Tibial artery (tissue), 4 donors: ENCODE results near the gene IVNS1ABP.
"Not testable (repeated sequence)": the region's sequence is repeated elsewhere in the genome, so short reads cannot be mapped to it uniquely, and the experiment has no call there.

ENCODE experiments used
- DNase-seq, 2 donors: peaks; one replicate each; pipeline ENCODE4 v3.0.0-alpha.2; 2019
- H3K27ac ChIP-seq, 2 donors: fragments of 200-600 bp; sonication (generic) in 1 of 2; 1 replicate in 1 of 2; 2 replicates in 1 of 2; pipeline ENCODE4 v1.5.1; 2018 to 2019; ENCODE audit warnings: mild to moderate bottlenecking in 1 of 2
- H3K27me3 ChIP-seq, 2 donors: fragments of 200-600 bp; sonication (generic) in 1 of 2; one replicate each; pipeline versions ENCODE4 v1.5.1 to v1.6.0; 2016 to 2019
- H3K36me3 ChIP-seq, 3 donors: fragments of 200-600 bp; sonication (generic) in 2 of 3; one replicate each; pipeline ENCODE4 v1.5.1; 2016 to 2019; ENCODE audit warnings: mild to moderate bottlenecking in 2 of 3
- H3K4me1 ChIP-seq, 4 donors: fragments of 200-600 bp; sonication (generic) in 2 of 4; 1 replicate in 3 of 4; 2 replicates in 1 of 4; pipeline ENCODE4 v1.5.1; 2016 to 2019
- H3K4me3 ChIP-seq, 2 donors: fragments of 200-600 bp; sonication (generic) in 1 of 2; 1 replicate in 1 of 2; 2 replicates in 1 of 2; pipeline ENCODE4 v1.5.1; 2018 to 2019; ENCODE audit warnings: mild to moderate bottlenecking in 2 of 2
- H3K9me3 ChIP-seq, 3 donors: fragments of 200-600 bp; sonication (generic) in 1 of 3; one replicate each; pipeline ENCODE4 v1.5.1; 2016 to 2019
- intact Hi-C: fragments of 100-400 bp; cut with DNase I; formaldehyde crosslinking; loops from one replicate; pipeline ENCODE4 v1.15.0; 2023; ENCODE audit warnings: low total_unique reads
- TF ChIP-seq, protein P1 (sequence below), 2 experiments: fragments of 200-600 bp in 1 of 2; fragments of 450-650 bp in 1 of 2; IDR thresholded peaks; one replicate each; pipeline ENCODE4 v1.5.1; 2017 to 2019; ENCODE audit warnings: antibody characterized with exemption in 2 of 2, mild to moderate bottlenecking in 1 of 2, moderate library complexity in 1 of 2

IVNS1ABP gene

DNA sequence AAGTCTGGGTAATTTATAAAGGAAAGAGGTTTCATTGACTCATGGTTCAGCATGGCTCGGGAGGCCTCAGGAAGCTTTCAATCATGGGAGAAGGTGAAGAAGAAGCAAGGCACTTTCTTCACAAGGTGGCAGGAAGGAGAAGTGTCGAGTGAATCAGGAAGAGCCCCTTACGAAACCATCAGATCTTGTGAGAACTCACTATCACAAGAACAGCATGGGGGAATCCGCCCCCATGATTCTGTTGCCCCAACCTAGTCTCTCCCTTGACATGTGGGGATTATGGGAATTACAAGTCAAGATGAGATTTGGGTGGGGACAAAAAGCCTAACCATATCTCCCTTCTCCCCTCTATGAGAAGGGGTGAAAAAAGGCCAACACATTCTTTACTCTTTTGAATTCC lies 11.2 kb upstream of the IVNS1ABP start:
- H3K36me3 ChIP-seq: no peaks in the 10 kb centered on the region
- TF ChIP-seq, protein P1, sequence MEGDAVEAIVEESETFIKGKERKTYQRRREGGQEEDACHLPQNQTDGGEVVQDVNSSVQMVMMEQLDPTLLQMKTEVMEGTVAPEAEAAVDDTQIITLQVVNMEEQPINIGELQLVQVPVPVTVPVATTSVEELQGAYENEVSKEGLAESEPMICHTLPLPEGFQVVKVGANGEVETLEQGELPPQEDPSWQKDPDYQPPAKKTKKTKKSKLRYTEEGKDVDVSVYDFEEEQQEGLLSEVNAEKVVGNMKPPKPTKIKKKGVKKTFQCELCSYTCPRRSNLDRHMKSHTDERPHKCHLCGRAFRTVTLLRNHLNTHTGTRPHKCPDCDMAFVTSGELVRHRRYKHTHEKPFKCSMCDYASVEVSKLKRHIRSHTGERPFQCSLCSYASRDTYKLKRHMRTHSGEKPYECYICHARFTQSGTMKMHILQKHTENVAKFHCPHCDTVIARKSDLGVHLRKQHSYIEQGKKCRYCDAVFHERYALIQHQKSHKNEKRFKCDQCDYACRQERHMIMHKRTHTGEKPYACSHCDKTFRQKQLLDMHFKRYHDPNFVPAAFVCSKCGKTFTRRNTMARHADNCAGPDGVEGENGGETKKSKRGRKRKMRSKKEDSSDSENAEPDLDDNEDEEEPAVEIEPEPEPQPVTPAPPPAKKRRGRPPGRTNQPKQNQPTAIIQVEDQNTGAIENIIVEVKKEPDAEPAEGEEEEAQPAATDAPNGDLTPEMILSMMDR (IDR thresholded peaks at IDR 0.05): no peak
- intact Hi-C loops: no loop called here
- H3K9me3 ChIP-seq: no peaks in the 10 kb centered on the region
- no peaks in the 10 kb centered on the region for H3K4me1 ChIP-seq
- H3K27me3 ChIP-seq: no peaks in the 10 kb centered on the region
- DNase-seq: no peak
- H3K27ac ChIP-seq: no peak overlapping the region
- H3K4me3 ChIP-seq: no peak overlapping the region

DNA sequence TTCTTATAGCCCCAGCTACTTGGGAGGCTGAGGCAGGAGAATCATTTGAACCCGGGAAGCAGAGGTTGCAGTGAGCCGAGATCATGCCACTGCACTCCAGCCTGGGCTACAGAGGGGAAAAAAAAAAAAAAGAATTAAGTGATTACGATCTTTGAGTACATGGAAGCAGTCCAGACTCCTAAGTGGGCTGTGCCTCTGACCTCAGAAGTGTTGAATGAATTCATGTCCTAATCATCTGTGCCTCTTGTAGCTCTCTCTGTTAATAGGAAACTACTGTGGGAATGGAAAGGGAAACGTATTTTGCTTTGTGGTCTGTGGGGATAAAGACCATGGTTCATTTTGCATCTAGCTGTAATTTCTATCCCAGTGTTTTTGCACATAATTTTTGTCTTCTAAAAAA lies 8.4 kb upstream of the IVNS1ABP start:
- intact Hi-C loops: no loop called here
- no peaks in the 10 kb centered on the region for H3K36me3 ChIP-seq
- no peaks in the 10 kb centered on the region for H3K27me3 ChIP-seq
- DNase-seq: no peak
- no peak overlapping the region for H3K4me3 ChIP-seq
- H3K9me3 ChIP-seq: no peaks in the 10 kb centered on the region
- no peak overlapping the region for H3K27ac ChIP-seq
- TF ChIP-seq, protein P1 (IDR thresholded peaks at IDR 0.05): no peak
- H3K4me1 ChIP-seq: no peaks in the 10 kb centered on the region

DNA sequence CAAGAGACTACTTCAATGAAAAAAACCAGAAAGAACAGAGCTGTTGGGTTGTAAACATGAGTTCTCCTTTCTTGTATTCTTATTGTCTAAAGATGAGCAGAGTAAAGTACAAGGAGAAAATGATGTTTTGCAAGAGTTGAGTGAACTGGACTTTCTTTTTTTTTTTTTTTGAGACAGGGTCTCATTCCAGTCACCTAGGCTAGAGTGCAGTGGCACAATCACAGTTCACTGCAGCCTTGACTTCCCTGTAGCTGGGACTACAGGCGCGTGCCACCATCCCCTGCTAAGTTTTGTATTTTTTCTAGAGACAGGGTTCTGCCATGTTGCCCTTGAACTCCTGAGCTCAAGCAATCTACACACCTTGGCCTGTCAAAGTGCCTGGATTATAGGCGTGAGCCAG lies 7.1 kb upstream of the IVNS1ABP start:
- H3K27me3 ChIP-seq: no peaks in the 10 kb centered on the region
- H3K27ac ChIP-seq: no peak overlapping the region
- H3K4me3 ChIP-seq: no peak overlapping the region
- no peaks in the 10 kb centered on the region for H3K4me1 ChIP-seq
- H3K9me3 ChIP-seq: no peaks in the 10 kb centered on the region
- intact Hi-C loops: no loop called here
- TF ChIP-seq, protein P1 (IDR thresholded peaks at IDR 0.05): no peak
- no peak for DNase-seq
- H3K36me3 ChIP-seq: no peaks in the 10 kb centered on the region

DNA sequence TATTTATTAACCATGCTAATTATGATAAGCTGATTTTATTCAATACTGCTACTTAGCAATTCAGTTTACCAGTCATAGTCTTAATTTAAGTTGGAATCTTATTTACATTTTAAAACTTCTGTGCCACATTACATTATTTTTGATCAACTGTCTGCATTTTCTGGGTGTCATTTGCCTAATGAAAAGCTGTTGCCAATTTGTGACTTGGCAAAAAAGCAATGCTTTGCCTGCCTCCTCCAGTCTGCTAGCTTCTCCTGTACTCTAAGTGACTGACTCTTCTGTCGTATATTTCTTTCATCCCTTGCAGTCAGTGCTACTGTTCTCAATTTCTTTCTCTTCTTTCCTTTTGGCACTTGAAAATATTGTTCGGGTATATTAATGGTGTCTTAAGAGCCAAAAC lies 5.6 kb upstream of the IVNS1ABP start:
- no peaks in the 10 kb centered on the region for H3K27me3 ChIP-seq
- DNase-seq: no peak
- peaks cover 0 to 6% (median 0%) of the 10 kb centered on the region in 4 donors for H3K4me1 ChIP-seq
- TF ChIP-seq, protein P1 (IDR thresholded peaks at IDR 0.05): no peak
- H3K27ac ChIP-seq: no peak overlapping the region
- H3K4me3 ChIP-seq: no peak overlapping the region
- no peaks in the 10 kb centered on the region for H3K36me3 ChIP-seq
- intact Hi-C loops: no loop called here
- no peaks in the 10 kb centered on the region for H3K9me3 ChIP-seq

DNA sequence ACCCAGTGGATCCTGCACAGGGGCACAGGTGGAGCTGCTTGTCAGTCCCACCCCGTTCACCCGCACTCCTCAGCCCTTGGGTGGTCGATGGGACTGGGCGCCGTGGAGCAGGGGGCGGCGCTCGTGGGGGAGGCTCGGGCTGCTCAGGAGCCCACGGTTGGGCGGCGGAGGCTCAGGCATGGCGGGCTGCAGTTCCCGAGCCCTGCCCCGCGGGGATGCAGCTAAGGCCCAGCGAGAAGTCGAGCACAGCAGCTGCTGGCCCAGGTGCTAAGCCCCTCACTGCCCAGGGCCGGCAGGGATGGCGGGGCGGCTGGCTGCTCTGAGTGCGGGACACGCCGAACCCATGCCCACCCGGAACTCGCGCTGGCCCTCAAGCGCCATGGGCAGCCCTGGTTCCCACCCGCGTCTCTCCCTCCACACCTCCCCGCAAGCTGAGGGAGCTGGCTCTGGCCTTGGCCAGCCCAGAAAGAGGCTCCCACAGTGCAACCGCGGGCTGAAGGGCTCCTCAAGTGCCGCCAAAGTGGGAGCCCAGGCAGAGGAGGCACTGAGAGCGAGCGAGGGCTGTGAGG lies 4.7 kb upstream of the IVNS1ABP start:
- H3K27ac ChIP-seq, H3K27me3 ChIP-seq, intact Hi-C loops, H3K4me3 ChIP-seq, H3K4me1 ChIP-seq, H3K9me3 ChIP-seq, H3K36me3 ChIP-seq, DNase-seq: not testable (repeated sequence)

DNA sequence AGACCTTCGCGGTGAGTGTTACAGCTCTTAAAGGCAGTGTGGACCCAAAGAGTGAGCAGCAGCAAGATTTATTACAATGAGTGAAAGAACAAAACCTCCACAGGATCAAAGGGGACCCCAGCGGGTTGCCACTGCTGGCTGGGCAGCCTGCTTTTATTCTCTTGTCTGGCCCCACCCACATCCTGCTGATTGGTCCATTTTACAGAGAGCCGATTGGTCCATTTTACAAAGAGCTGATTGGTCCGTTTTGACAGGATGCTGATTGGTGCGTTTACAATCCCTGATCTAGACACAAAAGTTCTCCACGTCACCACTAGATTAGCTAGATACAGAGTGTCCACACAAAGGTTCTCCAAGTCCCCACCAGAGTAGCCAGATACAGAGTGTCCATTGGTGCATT lies 4.1 kb upstream of the IVNS1ABP start:
- H3K27ac ChIP-seq, H3K4me3 ChIP-seq, H3K27me3 ChIP-seq, H3K9me3 ChIP-seq, DNase-seq, H3K4me1 ChIP-seq, intact Hi-C loops, H3K36me3 ChIP-seq: not testable (repeated sequence)

DNA sequence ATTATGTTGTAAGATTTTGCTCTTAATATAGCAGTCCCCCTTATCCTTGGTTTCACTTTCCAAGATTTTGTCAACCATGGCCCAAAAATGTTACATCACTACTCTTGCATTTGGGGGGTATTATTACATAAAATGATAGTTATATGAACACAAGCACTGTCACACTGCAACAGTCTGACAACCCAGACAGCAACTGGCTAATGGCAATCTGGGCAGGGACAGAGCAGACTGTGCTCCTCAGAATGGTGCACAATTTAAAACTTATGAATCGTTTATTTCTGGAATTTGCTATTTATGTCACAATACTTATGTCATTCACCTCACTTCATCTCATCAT lies 2.1 kb upstream of the IVNS1ABP start:
- TF ChIP-seq, protein P1 (IDR thresholded peaks at IDR 0.05): no peak
- no peak overlapping the region for H3K4me3 ChIP-seq
- no peaks in the 10 kb centered on the region for H3K36me3 ChIP-seq
- no peaks in the 10 kb centered on the region for H3K9me3 ChIP-seq
- peak overlapping the region in 1 of 2 donors; percentile 98 for H3K27ac ChIP-seq
- intact Hi-C loops: no loop called here
- H3K27me3 ChIP-seq: no peaks in the 10 kb centered on the region
- DNase-seq: no peak
- H3K4me1 ChIP-seq: peaks cover 0 to 17% (median 14%) of the 10 kb centered on the region in 4 donors
